GM18873 (cell line): ENCODE results near the gene CCDC6.

Experiments used
- ATAC-seq: cut with Tn5 transposase; IDR thresholded peaks from one replicate; pipeline ENCODE4 v1.9.1; 2021; ENCODE audit warnings: mild to moderate bottlenecking, moderate library complexity, moderate number of reproducible peaks; ENCODE audit not compliant: unreplicated experiment, low FRiP score

The CCDC6 gene

GRCh38 chr10:59907537-59907917 is 1.2 kb upstream of the CCDC6 start:
- no peak for ATAC-seq

GRCh38 chr10:59905731-59906416 is 482 bp downstream of the CCDC6 start:
- no peak for ATAC-seq

GRCh38 chr10:59905066-59905730 is 1.2 kb downstream of the CCDC6 start:
- ATAC-seq = peak; percentile 57

GRCh38 chr10:59904426-59905065 is 1.8 kb downstream of the CCDC6 start:
- ATAC-seq = no peak

- ATAC-seq = no peak
These were observed 2.5 kb downstream of the CCDC6 start for GRCh38 chr10:59903871-59904270.

GRCh38 chr10:59902016-59902415 is 4.3 kb downstream of the CCDC6 start:
- ATAC-seq = no peak

- ATAC-seq = no peak
These were observed 4.9 kb downstream of the CCDC6 start for GRCh38 chr10:59901470-59901869.

GRCh38 chr10:59900048-59900727 is 6.2 kb downstream of the CCDC6 start:
- no peak for ATAC-seq

- no peak for ATAC-seq
These were observed 8.1 kb downstream of the CCDC6 start for GRCh38 chr10:59898125-59898835.

GRCh38 chr10:59896191-59896590 is 10.2 kb downstream of the CCDC6 start:
- ATAC-seq = no peak

- ATAC-seq = no peak
These were observed 10.7 kb downstream of the CCDC6 start for GRCh38 chr10:59895629-59896116.

- ATAC-seq = no peak
These were observed 12.2 kb downstream of the CCDC6 start for GRCh38 chr10:59894114-59894513.

GRCh38 chr10:59892697-59893096 is 13.7 kb downstream of the CCDC6 start:
- no peak for ATAC-seq

- ATAC-seq = no peak
These were observed 14.4 kb downstream of the CCDC6 start for GRCh38 chr10:59891936-59892335.

GRCh38 chr10:59891349-59891748 is 15.0 kb downstream of the CCDC6 start:
- ATAC-seq = no peak

- no peak for ATAC-seq
These were observed 17.4 kb downstream of the CCDC6 start for GRCh38 chr10:59888781-59889435.

- ATAC-seq = no peak
These were observed 18.2 kb downstream of the CCDC6 start for GRCh38 chr10:59887972-59888640.

- ATAC-seq = no peak
These were observed 19.4 kb downstream of the CCDC6 start for GRCh38 chr10:59887006-59887405.

GRCh38 chr10:59885430-59886134 is 20.8 kb downstream of the CCDC6 start:
- peak; percentile 93 for ATAC-seq
